Ishikawa (cell line): ENCODE results near the gene USP46.

Experiments
- CREB1 ChIP-seq: IDR thresholded peaks from 2 replicates; pipeline ENCODE4 v1.6.1; 2012; ENCODE audit warnings: low read depth
- EGR1 ChIP-seq: IDR thresholded peaks from 2 replicates; pipeline ENCODE4 v1.6.1; 2012
- FOXM1 ChIP-seq: IDR thresholded peaks from 2 replicates; pipeline ENCODE4 v1.6.1; 2012; ENCODE audit warnings: low read depth, borderline replicate concordance
- MAX ChIP-seq: IDR thresholded peaks from 2 replicates; pipeline ENCODE4 v1.6.1; 2012
- NFIC ChIP-seq: IDR thresholded peaks from 2 replicates; pipeline ENCODE4 v1.6.1; 2012
- RAD21 ChIP-seq: IDR thresholded peaks from 2 replicates; pipeline ENCODE4 v1.6.1; 2012; ENCODE audit warnings: low read depth
- TAF1 ChIP-seq: IDR thresholded peaks from 2 replicates; pipeline ENCODE4 v1.6.1; 2012; ENCODE audit warnings: low read depth, mild to moderate bottlenecking
- TEAD4 ChIP-seq: IDR thresholded peaks from 2 replicates; pipeline ENCODE4 v1.6.1; 2012
- YY1 ChIP-seq: IDR thresholded peaks from 2 replicates; pipeline ENCODE4 v1.6.1; 2012; ENCODE audit warnings: low read depth
- ZBTB7A ChIP-seq: IDR thresholded peaks from 2 replicates; pipeline ENCODE4 v1.6.1; 2012; ENCODE audit warnings: low read depth
- TF ChIP-seq, protein P1 (sequence below): IDR thresholded peaks from 2 replicates; pipeline ENCODE4 v1.6.1; 2012; ENCODE audit warnings: low read depth, mild to moderate bottlenecking

DNA sequence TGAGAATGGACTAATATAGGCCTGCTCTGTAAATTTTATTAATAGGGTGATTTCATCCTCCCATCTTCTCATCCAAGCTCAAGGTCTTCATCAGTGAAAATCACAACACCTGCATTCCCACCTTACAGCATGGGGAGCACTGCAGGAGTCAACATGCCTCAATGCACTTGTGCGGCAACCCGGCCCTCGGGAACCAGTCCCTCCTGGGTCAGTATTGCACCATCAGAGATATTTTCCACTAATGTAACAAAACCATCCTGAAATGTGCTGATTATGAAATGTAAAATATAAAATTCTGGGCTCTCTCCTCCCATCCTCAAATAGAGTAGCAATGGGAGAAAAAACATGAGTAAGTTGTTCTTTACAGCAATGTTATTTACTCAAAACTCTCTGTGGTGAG, 13.0 kb downstream of the USP46 start:
- TF ChIP-seq CREB1 (no peak), MAX (no peak), YY1 (no peak), EGR1 (no peak), FOXM1 (no peak), TAF1 (no peak), NFIC (no peak), ZBTB7A (no peak), RAD21 (no peak), TEAD4 (no peak)
- TF ChIP-seq, protein P1, sequence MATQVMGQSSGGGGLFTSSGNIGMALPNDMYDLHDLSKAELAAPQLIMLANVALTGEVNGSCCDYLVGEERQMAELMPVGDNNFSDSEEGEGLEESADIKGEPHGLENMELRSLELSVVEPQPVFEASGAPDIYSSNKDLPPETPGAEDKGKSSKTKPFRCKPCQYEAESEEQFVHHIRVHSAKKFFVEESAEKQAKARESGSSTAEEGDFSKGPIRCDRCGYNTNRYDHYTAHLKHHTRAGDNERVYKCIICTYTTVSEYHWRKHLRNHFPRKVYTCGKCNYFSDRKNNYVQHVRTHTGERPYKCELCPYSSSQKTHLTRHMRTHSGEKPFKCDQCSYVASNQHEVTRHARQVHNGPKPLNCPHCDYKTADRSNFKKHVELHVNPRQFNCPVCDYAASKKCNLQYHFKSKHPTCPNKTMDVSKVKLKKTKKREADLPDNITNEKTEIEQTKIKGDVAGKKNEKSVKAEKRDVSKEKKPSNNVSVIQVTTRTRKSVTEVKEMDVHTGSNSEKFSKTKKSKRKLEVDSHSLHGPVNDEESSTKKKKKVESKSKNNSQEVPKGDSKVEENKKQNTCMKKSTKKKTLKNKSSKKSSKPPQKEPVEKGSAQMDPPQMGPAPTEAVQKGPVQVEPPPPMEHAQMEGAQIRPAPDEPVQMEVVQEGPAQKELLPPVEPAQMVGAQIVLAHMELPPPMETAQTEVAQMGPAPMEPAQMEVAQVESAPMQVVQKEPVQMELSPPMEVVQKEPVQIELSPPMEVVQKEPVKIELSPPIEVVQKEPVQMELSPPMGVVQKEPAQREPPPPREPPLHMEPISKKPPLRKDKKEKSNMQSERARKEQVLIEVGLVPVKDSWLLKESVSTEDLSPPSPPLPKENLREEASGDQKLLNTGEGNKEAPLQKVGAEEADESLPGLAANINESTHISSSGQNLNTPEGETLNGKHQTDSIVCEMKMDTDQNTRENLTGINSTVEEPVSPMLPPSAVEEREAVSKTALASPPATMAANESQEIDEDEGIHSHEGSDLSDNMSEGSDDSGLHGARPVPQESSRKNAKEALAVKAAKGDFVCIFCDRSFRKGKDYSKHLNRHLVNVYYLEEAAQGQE: no peak
